HG02588 (cell line): ENCODE data around the gene SS18L1.
"Not testable (repeated sequence)": the region's sequence is repeated elsewhere in the genome, so short reads cannot be mapped to it uniquely, and the experiment has no call there.

Experiments
- ATAC-seq: cut with Tn5 transposase; IDR thresholded peaks from one replicate; pipeline ENCODE4 v1.9.1; 2021; ENCODE audit warnings: mild to moderate bottlenecking, moderate library complexity; ENCODE audit not compliant: unreplicated experiment

The SS18L1 gene

GRCh38 chr20:62136283-62137091 lies 7.1 kb upstream of the SS18L1 start:
- ATAC-seq: no peak

DNA sequence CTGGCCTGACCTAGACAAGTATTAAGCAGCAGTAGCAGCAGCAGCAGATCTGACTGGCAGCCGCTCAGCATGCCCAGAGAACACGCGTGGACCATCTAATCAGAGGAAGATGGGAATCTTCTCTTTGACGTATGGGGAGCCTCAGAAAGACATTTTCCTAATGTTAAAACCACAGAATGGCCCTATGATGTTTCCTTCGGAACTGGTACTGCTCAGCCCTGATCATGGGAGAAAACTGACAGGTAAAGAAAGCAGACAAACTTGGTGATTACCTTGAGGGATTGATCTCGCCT lies 6.5 kb upstream of the SS18L1 start:
- ATAC-seq: no peak

DNA sequence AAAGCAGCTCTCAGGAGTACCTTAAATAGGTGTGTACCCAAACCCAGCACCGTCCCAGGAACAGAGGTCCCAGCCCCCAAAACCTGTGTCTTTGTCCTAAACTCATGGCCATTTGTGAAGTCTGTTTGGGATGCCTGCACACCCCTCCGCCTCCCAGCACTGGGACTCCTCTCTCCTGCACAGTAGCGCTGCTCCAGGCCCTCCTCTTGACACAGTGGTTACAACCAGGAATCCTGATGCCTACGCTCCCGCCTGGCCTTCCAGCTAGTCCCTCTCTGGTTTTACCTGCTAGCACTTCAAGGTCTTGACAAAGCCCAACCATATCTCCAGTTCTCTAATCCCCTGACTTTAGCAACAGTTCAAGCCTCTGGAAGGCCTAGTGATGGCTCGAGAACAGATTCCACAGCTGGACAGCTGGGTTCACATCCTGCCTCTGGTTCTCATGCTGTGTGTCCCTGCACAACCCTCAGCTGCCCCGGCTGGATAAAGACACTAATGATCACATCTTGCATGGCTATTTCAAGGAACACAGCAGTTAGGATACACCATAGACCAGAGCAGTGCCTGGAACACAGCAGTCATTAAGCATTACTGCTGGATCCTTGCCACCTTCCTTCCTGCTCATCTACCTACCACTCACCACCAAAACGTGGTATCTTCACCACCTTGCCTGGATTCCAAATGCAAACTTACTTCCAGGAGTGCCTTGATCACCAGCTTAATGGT lies 5.9 kb upstream of the SS18L1 start:
- ATAC-seq: no peak

GRCh38 chr20:62138204-62138543 lies 5.4 kb upstream of the SS18L1 start:
- no peak for ATAC-seq

- no peak for ATAC-seq
Observed at GRCh38 chr20:62138912-62139311, 4.7 kb upstream of the SS18L1 start.

- ATAC-seq: no peak
Observed at GRCh38 chr20:62139636-62140035, 3.9 kb upstream of the SS18L1 start.

DNA sequence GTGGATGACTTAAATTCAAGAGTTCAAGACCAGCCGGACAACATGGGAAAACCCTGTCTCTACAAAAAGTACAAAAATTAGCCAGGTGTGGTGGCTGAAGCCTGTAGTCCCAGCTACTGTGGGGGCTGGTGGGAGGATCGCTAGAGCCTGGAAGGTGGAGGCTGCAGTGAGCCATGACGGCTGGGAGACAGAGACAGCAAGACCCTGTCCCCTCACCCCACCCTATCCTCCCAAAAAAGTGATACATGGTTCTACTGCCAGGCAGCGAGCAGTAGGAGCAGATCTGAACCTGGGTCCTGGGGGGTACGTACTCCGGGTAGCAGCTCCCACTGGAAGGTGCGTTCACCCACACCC lies 2.5 kb upstream of the SS18L1 start:
- ATAC-seq: no peak

- ATAC-seq: no peak
Observed at GRCh38 chr20:62141397-62142251, 1.9 kb upstream of the SS18L1 start.

- ATAC-seq: peak; percentile 19
Observed at GRCh38 chr20:62142252-62143080, 1.1 kb upstream of the SS18L1 start.

DNA sequence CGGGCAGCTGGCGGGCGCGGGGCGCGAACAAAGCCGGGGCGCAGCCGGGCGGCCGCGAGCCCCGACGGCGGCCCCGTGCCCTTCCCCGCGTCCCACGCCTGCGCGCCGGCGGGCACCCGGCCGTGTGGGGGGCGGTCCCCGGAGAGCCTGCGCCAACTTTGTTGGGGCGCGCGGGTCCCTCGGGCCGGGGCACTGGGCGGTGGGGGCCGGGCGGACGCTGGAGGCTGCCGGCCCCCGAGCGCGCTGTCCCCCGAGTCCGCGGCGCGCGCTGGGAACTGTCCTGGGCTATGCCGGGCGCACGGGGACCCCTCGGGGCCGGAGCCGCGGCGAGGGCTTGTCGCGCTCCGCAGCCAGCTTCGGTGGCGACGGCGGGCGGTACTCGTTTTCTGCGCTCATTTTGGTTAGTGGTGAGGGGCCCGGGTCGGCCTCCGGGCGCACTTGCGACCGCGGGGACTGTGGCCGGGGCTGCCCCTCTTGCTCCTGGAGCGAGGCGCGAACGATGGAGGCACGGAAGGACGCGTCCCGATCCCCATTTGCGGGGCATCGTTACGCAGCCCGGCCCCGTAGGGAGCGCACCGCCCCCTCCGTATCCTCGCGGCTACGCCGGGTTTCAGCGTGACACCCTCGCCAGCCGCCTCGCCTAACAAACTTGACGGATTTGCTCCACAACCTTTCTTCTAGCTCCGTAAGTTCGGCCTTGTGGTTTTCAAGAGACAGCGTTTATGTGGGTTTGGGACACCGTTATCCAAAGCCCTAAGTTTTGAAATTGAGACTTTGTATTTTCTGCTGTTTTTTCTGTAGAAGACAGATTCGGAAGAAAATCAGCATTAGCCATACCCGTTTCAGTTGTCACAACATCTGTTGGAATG lies 622 bp downstream of the SS18L1 start:
- peak; percentile 24 for ATAC-seq

GRCh38 chr20:62145688-62146018 lies 2.1 kb downstream of the SS18L1 start:
- ATAC-seq: no peak

DNA sequence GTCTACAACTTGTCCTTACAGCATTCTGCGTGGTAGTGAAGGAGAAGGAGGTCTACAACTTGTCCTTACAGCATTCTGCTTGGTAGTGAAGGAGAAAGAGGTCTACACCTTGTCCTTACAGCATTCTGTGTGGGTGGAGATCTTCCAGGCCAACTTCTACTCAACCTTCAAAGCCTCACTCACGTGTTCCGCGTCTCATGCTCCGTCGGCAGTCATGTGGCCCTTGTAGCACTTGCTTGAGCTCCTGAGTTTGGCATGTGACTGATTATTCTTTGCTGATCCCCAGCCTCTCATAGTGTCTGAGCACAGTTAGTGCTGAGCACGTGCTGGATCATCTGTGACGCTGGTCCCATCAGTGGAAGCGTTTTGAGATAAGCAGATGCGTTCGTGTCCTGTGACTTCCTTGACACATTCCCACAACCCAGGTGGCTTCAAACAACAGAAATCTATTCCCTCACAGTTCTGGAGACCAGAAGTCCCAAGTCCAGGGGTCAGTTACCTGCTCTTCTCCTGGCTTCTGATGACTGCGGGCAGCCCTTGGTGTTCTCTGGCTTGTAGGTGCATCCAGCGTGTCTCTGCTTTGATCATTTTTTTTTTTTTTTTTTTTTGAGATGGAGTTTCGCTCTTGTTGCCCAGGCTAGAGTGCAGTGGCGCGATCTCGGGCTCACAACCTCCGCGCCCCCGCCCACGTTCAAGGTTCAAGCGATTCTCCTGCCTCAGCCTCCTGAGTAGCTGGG lies 2.6 kb downstream of the SS18L1 start:
- no peak for ATAC-seq

- no peak for ATAC-seq
Observed at GRCh38 chr20:62147125-62147524, 3.6 kb downstream of the SS18L1 start.

DNA sequence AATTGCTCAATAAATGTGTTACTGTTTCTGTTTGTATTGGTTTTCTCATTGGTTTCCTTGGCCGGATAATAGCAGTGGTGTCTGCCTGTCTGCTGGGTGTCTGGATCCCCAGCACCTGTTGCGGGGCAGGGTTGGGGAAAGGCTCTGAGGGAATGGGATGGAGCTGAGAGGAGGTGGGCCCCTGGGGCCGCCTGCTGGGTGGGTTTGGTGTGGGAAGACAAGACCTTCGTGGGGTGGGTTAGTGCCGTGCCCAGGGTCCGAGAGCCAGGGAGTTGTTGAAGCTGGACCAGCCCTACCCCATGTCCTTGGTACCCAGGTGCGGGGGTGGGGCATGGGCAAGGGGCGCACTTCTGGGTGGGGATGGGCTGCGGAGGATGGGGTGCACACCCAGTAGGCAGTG lies 4.0 kb downstream of the SS18L1 start:
- no peak for ATAC-seq

DNA sequence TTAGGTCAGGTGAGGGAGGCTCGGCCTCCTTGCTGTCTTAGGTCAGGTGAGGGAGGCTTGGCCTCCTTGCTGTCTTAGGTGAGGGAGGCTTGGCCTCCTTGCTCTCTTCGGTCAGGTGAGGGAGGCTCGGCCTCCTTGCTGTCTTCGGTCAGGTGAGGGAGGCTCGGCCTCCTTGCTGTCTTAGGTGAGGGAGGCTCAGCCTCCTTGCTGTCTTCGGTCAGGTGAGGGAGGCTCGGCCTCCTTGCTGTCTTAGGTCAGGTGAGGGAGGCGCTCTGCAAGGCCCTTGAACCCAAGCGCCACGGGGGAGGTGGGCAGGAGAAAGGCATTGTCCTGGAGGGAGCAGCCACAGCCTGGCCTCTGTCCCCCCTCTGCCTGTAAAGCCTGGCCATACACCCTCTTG lies 4.8 kb downstream of the SS18L1 start:
- not testable (repeated sequence) for ATAC-seq

DNA sequence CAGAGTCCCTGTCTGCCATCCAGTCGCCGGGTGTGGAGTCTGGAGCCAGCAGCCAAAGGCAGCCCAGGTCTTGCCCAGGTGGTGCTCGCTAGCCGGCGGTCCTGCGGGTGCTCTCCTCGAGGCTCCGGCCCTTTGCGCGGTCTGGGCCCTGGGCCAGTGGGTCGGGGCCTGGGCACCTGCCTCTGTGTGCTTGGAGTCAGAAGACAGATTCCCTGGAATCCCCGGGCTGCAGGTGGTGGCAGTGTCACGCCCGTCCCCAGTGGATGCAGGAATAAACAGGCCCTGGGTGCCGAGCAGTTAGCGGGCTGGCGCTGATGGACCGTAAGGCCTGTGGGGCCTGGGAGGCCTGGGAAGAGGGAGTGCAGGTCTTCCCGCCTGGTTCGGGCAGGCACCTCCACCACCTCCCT lies 5.3 kb downstream of the SS18L1 start:
- no peak for ATAC-seq

DNA sequence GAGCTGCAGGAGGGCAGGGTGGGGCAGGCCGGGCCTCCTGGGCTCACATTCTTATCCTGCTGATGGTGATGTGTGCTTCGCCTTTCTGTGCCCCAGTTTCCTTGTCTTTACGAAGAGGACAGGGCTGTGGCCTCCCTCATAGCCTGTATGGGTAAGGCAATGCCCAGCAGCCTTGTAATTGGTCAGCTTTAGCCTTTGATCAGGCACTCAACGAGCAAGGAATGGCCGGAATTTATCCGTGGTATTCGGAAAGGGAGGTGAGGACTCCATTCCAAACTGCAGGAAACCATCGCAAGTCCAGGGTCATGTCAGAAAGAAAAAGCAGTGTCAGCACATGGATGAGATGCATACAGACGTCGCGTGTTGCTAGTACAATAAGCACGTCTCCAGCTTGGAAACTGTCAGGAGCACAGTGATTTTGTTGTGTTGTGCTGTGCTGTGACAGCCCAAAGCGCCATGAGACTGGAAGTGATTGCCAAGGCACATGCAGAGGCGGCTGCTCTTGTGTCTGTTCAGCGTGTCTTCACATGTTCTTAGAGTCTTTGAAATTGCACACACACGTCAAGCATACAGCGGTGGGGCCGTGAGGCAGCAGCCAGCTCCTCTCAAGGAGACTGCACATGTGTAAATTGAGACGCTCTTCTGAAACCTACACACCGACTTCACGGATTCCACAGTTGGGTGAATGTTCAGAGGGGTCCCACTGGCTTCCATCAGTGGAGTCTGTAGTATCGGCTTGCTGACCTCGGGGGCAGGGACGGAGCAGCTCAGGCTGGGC lies 6.2 kb downstream of the SS18L1 start:
- ATAC-seq: no peak

DNA sequence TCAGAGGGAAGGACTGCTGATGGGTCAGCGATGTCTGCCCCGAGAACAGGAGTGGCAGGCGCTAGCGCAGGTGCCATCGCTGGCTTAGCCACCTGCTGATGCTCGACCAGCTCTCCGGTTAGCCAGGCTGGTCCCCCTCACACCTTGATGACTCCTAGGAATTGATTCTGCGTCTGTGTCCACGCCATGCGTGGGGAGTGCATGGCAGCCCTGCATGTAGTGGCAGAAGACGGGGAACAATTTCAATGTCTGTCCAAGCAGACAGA lies 6.7 kb downstream of the SS18L1 start:
- ATAC-seq: no peak

GRCh38 chr20:62151225-62151624 lies 7.7 kb downstream of the SS18L1 start:
- ATAC-seq: no peak
